Glutamatergic neuron (in vitro differentiated cells): ENCODE measurements around the gene NECAB2. TPM values are rescaled to one million over a fixed set of nuclear protein-coding genes. Genes with fewer than 3 reads are reported as not detected.
A peak's percentile ranks its signal among the peaks of the same experiment; 100 is the strongest.

Experiments
- DNase-seq: peaks from one replicate; pipeline ENCODE4 v3.0.0; 2022
- H3K27ac Mint-ChIP-seq: one replicate; pipeline ENCODE4 v1.8.0; 2020; ENCODE audit warnings: mild to moderate bottlenecking, mixed read lengths, inconsistent platforms; ENCODE audit not compliant: unreplicated experiment
- H3K27me3 Mint-ChIP-seq: one replicate; pipeline ENCODE4 v1.8.0; 2020; ENCODE audit warnings: mild to moderate bottlenecking, moderate library complexity, mixed read lengths, inconsistent platforms; ENCODE audit not compliant: unreplicated experiment
- H3K36me3 Mint-ChIP-seq: one replicate; pipeline ENCODE4 v1.8.0; 2020; ENCODE audit warnings: mild to moderate bottlenecking, mixed read lengths, inconsistent platforms; ENCODE audit not compliant: unreplicated experiment
- H3K4me1 Mint-ChIP-seq: one replicate; pipeline ENCODE4 v1.8.0; 2020; ENCODE audit warnings: mild to moderate bottlenecking, low read depth, mixed read lengths, inconsistent platforms; ENCODE audit not compliant: unreplicated experiment
- H3K4me3 Mint-ChIP-seq: one replicate; pipeline ENCODE4 v1.8.0; 2020; ENCODE audit warnings: mild to moderate bottlenecking, mixed read lengths, inconsistent platforms; ENCODE audit not compliant: unreplicated experiment
- H3K9me3 Mint-ChIP-seq: one replicate; pipeline ENCODE4 v1.8.0; 2020; ENCODE audit warnings: mild to moderate bottlenecking, moderate library complexity, mixed read lengths, inconsistent platforms; ENCODE audit not compliant: unreplicated experiment
- total RNA-seq: library from RNA; stranded (reverse); fragmentation: NEBNext Ultra II Directional; extraction: Animal tissue kit (Norgen Biotek cat#: 25700); gene quantifications from one replicate; pipeline ENCODE4 v1.2.1, GENCODE V29; 2021; ENCODE audit not compliant: unreplicated experiment
- TF ChIP-seq, protein P1 (sequence below): fragments of 200-600 bp; sonication (generic); IDR thresholded peaks from one replicate; pipeline ENCODE4 v1.5.0; 2021; ENCODE audit not compliant: partially characterized antibody, unreplicated experiment

The NECAB2 gene
- total RNA-seq, 1 donor from 2014 or later, result 112 TPM

DNA sequence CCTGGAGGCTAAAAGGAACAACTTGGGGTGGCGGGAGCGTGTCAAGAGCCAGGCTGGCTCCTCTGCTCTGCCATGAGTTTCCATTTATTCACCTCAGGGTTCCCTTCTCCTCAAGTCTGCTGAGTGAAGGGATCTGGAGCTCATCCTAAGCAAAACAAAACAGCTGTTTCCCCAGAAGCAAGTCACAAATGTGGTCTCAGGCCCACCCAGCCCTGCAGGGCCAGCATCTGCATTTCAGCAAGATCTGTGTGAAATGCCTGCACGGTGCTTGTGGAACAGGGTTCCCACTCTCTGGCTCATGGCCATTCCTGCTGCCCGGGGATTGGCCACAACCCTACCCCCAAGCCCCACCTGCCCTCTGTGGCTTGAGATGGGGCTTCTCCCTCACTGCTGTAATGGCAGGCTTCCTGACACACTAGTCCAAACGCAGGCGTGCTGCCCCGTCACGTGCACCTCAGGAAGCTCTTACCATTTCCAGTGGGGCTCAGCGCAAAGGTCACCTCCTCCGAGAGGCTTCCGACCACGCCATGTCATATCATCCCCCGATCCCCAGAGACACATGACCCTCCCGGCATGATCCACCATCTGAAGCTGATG, 72.3 kb downstream of the NECAB2 start:
- Mint-ChIP-seq H3K27me3 (peaks cover 11% of the 10 kb centered on the region), H3K4me3 (peak overlapping the region; percentile 28), H3K4me1 (peaks cover 27% of the 10 kb centered on the region), H3K9me3 (peaks cover 10% of the 10 kb centered on the region), H3K36me3 (no peaks in the 10 kb centered on the region), H3K27ac (peak overlapping the region; percentile 10)
- no peak for DNase-seq
- TF ChIP-seq, protein P1, sequence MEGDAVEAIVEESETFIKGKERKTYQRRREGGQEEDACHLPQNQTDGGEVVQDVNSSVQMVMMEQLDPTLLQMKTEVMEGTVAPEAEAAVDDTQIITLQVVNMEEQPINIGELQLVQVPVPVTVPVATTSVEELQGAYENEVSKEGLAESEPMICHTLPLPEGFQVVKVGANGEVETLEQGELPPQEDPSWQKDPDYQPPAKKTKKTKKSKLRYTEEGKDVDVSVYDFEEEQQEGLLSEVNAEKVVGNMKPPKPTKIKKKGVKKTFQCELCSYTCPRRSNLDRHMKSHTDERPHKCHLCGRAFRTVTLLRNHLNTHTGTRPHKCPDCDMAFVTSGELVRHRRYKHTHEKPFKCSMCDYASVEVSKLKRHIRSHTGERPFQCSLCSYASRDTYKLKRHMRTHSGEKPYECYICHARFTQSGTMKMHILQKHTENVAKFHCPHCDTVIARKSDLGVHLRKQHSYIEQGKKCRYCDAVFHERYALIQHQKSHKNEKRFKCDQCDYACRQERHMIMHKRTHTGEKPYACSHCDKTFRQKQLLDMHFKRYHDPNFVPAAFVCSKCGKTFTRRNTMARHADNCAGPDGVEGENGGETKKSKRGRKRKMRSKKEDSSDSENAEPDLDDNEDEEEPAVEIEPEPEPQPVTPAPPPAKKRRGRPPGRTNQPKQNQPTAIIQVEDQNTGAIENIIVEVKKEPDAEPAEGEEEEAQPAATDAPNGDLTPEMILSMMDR, result no peak

DNA sequence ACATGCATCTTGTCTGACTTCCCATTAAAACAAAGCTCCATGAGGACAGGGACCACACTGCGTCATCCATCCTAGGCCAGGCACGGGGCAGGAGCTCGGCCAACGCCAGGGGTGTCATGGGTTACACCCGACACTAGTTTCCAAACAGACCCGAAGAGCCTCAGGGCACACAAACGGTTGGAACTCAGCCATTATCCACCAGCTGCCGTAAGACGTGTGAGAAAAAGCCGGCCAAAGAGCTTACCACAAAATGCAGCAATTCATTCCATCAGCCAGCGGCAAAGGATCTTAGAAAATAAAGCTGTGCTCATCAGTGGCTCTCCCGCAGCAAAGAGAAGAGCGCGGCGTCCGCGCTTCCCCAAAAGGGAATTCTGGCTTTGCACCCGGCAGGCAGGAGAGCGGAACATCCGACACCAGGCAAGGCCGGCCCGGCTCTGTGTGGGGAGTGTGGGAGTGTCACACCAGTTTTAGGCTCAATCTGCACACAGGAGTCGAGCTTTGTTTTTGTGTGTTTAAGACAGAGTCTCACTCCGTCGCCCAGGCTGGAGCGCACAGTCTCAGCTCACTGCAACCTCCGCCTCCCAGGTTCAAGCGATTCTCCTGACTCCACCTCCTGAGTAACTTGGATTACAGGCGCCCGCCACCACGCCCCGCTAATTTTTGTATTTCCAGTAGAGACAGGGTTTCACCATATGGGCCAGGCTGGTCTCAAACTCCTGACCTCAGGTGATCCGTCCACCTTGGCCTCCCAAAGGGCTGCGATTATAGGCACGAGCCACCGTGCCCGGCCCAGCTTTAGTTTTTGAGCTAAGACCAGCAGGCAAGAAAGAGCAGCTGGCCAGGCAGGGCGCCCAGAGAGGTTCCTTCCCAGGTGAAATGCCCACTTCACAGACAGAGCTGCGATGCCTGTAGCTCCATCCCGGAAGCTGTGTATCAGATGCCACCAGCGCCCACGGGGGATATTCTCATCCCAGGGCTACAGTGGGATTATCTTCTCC, 73.1 kb downstream of the NECAB2 start:
- Mint-ChIP-seq H3K27me3 (peaks cover 11% of the 10 kb centered on the region), H3K4me3 (no peak overlapping the region), H3K27ac (peak overlapping the region; percentile 10), H3K4me1 (peaks cover 27% of the 10 kb centered on the region), H3K9me3 (peaks cover 10% of the 10 kb centered on the region), H3K36me3 (no peaks in the 10 kb centered on the region)
- no peak for DNase-seq
- TF ChIP-seq, protein P1, result no peak

DNA sequence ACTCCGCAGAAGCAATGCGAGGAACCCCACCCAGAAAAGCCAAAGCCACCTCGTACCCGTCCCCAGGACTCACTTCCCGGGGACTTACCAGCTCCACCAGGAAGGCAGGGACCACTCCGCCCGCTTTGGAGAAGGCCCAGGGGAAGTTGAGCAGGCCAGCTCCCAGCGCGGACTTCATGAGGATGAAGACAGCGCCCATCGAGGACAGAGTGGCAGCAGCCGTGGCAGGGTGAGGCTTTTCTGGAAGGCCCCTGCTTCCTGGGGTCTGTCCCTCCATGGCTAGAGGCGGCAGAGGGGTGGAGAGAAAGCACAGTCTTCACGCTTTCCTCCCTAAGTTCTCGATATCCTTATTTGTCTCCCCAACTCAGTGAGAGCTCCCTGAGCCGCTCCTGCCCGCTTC, 73.8 kb downstream of the NECAB2 start:
- Mint-ChIP-seq H3K36me3 (no peaks in the 10 kb centered on the region), H3K4me3 (no peak overlapping the region), H3K27ac (no peak overlapping the region), H3K27me3 (peaks cover 11% of the 10 kb centered on the region), H3K4me1 (peaks cover 27% of the 10 kb centered on the region), H3K9me3 (peaks cover 10% of the 10 kb centered on the region)
- TF ChIP-seq, protein P1, result no peak
- no peak for DNase-seq

DNA sequence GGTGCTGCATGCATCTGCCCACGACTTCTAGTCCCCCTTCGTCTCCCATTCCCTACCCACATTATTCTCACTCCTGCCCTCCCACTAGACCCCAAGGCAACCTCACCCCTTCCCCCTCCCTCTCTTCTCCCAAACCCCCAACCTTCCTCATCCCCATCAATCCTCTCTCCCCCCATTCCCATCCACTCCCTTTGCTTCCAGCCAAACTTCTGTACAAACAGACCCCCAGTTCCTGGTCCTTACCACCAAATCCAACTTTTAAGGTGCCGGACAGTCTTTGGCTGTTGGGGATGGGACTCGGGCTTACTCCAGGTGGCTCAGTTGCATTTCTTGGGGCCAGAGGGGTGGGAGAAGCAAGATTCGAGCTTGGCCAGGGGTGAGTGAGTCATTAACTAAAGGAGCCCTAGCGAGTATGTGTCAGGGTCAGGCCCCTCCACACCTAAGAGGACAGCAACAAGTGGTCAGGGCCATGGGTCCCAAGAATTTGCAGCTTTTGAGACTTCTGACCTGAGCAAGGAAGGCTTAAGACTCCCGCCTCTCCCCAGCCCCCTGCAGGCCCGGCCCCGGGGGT, 74.3 kb downstream of the NECAB2 start, which contains the start of gene SLC38A8:
SLC38A8 (minus strand) TSS at position 488 of the 571 bp plus-strand sequence. CDS start 638 bp downstream, outside the sequence.
- peaks cover 12% of the 10 kb centered on the region for H3K9me3 Mint-ChIP-seq
- H3K4me3 Mint-ChIP-seq, result no peak within 1 kb of the TSS
- TF ChIP-seq, protein P1, result no peak
- H3K36me3 Mint-ChIP-seq, result no peaks in the 10 kb centered on the region
- H3K4me1 Mint-ChIP-seq, result peaks cover 27% of the 10 kb centered on the region
- no peak for DNase-seq
- peaks cover 11% of the 10 kb centered on the region for H3K27me3 Mint-ChIP-seq
- no peak within 1 kb of the TSS for H3K27ac Mint-ChIP-seq
